ENCODE data around the gene LDLRAD2.

The LDLRAD2 gene

GRCh38 chr1:21828075-21828474 lies 16.0 kb downstream of the LDLRAD2 start:
- Histone ChIP-seq H3K36me3 (ENCODE audit: insufficient read depth, low read length) (peaks cover 90% of the 10 kb centered on the region), H3K9me3 (replicated peaks; ENCODE audit: low read length) (no peaks in the 10 kb centered on the region), H3K9ac (ENCODE audit: low read depth, low read length) (no peak overlapping the region), H3K27me3 (ENCODE audit: control insufficient read depth, insufficient read depth, low read length) (no peaks in the 10 kb centered on the region), H3K4me2 (ENCODE audit: low read length) (no peak overlapping the region), H3K4me1 (ENCODE audit: control insufficient read depth, insufficient read depth, low read length) (no peaks in the 10 kb centered on the region), H3K4me3 (ENCODE audit: low read length) (no peak overlapping the region)

- Histone ChIP-seq H3K4me1 (ENCODE audit: control insufficient read depth, insufficient read depth, low read length) (no peaks in the 10 kb centered on the region), H3K9ac (ENCODE audit: low read depth, low read length) (no peak overlapping the region), H3K36me3 (ENCODE audit: insufficient read depth, low read length) (peaks cover 90% of the 10 kb centered on the region), H3K9me3 (replicated peaks; ENCODE audit: low read length) (no peaks in the 10 kb centered on the region), H3K27me3 (ENCODE audit: control insufficient read depth, insufficient read depth, low read length) (no peaks in the 10 kb centered on the region), H3K4me2 (ENCODE audit: low read length) (no peak overlapping the region), H3K4me3 (ENCODE audit: low read length) (no peak overlapping the region)
Measured at GRCh38 chr1:21828506-21829210, 16.6 kb downstream of the LDLRAD2 start.

DNA sequence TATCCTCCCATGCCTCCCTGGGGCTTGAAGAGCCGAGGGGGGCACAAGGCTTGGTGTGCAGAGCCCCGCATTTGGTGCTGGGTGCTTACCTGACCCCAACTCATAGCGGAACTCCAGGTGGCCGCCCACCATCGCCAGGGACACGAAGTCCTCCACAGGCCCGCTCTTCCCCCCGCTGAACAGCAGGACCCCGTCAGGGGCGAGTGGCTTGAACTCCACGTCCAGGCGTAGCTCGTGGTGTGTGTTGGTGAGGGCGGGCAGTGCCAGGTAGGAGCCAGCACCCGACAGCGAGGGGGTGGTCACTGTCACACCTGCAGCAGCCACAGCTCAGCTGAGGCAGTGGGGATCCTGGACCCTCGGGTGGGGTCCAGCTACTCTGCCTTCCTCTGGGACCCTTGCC lies 17.2 kb downstream of the LDLRAD2 start:
- H3K36me3 ChIP-seq (ENCODE audit: insufficient read depth, low read length): peaks cover 90% of the 10 kb centered on the region
- H3K9ac ChIP-seq (ENCODE audit: low read depth, low read length): no peak overlapping the region
- H3K9me3 ChIP-seq (replicated peaks; ENCODE audit: low read length): no peaks in the 10 kb centered on the region
- no peak overlapping the region for H3K4me3 ChIP-seq (ENCODE audit: low read length)
- no peaks in the 10 kb centered on the region for H3K4me1 ChIP-seq (ENCODE audit: control insufficient read depth, insufficient read depth, low read length)
- no peak overlapping the region for H3K4me2 ChIP-seq (ENCODE audit: low read length)
- no peaks in the 10 kb centered on the region for H3K27me3 ChIP-seq (ENCODE audit: control insufficient read depth, insufficient read depth, low read length)

GRCh38 chr1:21830792-21831453 lies 18.9 kb downstream of the LDLRAD2 start:
- Histone ChIP-seq H3K36me3 (ENCODE audit: insufficient read depth, low read length) (peaks cover 92% of the 10 kb centered on the region), H3K4me2 (ENCODE audit: low read length) (no peak overlapping the region), H3K9ac (ENCODE audit: low read depth, low read length) (no peak overlapping the region)

DNA sequence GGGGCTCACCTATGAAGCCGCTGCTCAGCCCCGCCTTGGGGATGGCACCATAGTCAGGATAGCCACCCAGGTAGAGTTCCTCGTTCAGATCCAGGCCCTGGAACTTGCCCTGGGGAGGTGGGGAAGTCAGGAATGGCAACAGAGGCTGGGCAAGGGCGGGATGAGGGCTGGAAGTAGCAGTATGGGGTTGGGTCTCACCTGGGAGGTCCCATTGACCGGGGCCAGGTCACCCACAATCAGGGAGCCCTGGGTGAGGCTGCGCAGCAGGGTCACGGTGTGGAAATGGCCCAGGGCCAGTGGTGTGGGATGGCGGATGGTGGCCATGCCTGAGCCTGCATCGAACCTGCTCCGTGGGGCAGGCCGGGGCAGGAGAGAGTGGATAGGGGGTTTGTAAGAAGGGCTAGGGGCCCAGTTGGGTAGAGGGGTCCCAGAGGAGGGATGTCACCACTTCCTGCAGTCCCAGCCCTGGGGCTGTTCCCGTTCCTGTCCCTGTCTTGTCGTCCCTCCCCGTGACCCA lies 19.4 kb downstream of the LDLRAD2 start:
- no peaks in the 10 kb centered on the region for H3K4me1 ChIP-seq (ENCODE audit: control insufficient read depth, insufficient read depth, low read length)
- H3K27me3 ChIP-seq (ENCODE audit: control insufficient read depth, insufficient read depth, low read length): no peaks in the 10 kb centered on the region
- peaks cover 92% of the 10 kb centered on the region for H3K36me3 ChIP-seq (ENCODE audit: insufficient read depth, low read length)
- H3K4me2 ChIP-seq (ENCODE audit: low read length): no peak overlapping the region
- no peaks in the 10 kb centered on the region for H3K9me3 ChIP-seq (replicated peaks; ENCODE audit: low read length)
- no peak overlapping the region for H3K9ac ChIP-seq (ENCODE audit: low read depth, low read length)
- H3K4me3 ChIP-seq (ENCODE audit: low read length): no peak overlapping the region

More at GRCh38 chr1:21830792-21831453, 18.9 kb downstream of the LDLRAD2 start:
- Histone ChIP-seq H3K27me3 (ENCODE audit: control insufficient read depth, insufficient read depth, low read length) (no peaks in the 10 kb centered on the region), H3K9me3 (replicated peaks; ENCODE audit: low read length) (no peaks in the 10 kb centered on the region), H3K4me1 (ENCODE audit: control insufficient read depth, insufficient read depth, low read length) (no peaks in the 10 kb centered on the region), H3K4me3 (ENCODE audit: low read length) (no peak overlapping the region)

DNA sequence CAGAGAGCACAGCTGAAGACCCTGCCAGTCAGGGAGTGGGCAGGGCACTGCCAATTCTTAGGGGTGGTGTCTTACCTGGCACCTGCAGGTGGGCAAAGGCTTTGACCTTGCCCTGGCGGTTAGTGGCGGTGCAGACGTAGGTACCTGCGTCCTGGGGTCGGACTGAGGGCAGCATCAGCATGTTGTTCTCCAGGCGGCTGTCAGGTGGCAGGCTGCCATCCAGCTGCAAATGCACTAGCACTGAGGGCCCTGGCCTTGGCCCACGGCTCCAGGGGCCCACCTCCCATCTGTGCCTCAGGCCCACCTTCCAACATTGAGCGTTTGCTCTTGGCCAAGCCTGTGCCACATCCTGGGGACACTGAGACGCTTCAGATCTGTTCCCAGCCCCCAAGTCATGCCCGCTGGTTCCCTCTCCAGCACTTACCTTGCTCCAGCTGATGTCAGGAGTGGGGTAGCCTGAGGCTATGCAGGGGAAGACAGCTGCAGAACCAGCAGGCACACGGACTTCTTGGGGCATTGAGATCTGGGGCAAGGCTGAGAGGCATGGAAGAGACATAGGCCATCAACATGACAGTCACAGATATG lies 21.4 kb downstream of the LDLRAD2 start:
- Histone ChIP-seq H3K9ac (ENCODE audit: low read depth, low read length) (no peak overlapping the region), H3K27me3 (ENCODE audit: control insufficient read depth, insufficient read depth, low read length) (no peaks in the 10 kb centered on the region), H3K4me1 (ENCODE audit: control insufficient read depth, insufficient read depth, low read length) (no peaks in the 10 kb centered on the region), H3K36me3 (ENCODE audit: insufficient read depth, low read length) (peaks cover 90% of the 10 kb centered on the region), H3K9me3 (replicated peaks; ENCODE audit: low read length) (no peaks in the 10 kb centered on the region), H3K4me2 (ENCODE audit: low read length) (no peak overlapping the region), H3K4me3 (ENCODE audit: low read length) (no peak overlapping the region)

- no peak overlapping the region for H3K9ac ChIP-seq (ENCODE audit: low read depth, low read length)
- no peaks in the 10 kb centered on the region for H3K27me3 ChIP-seq (ENCODE audit: control insufficient read depth, insufficient read depth, low read length)
- H3K4me3 ChIP-seq (ENCODE audit: low read length): no peak overlapping the region
- H3K4me2 ChIP-seq (ENCODE audit: low read length): no peak overlapping the region
- no peaks in the 10 kb centered on the region for H3K4me1 ChIP-seq (ENCODE audit: control insufficient read depth, insufficient read depth, low read length)
- H3K36me3 ChIP-seq (ENCODE audit: insufficient read depth, low read length): peaks cover 90% of the 10 kb centered on the region
- H3K9me3 ChIP-seq (replicated peaks; ENCODE audit: low read length): no peaks in the 10 kb centered on the region
Measured at GRCh38 chr1:21834094-21834493, 22.0 kb downstream of the LDLRAD2 start.

GRCh38 chr1:21834666-21835065 lies 22.6 kb downstream of the LDLRAD2 start:
- no peaks in the 10 kb centered on the region for H3K27me3 ChIP-seq (ENCODE audit: control insufficient read depth, insufficient read depth, low read length)
- peaks cover 90% of the 10 kb centered on the region for H3K36me3 ChIP-seq (ENCODE audit: insufficient read depth, low read length)
- H3K4me3 ChIP-seq (ENCODE audit: low read length): no peak overlapping the region
- H3K9ac ChIP-seq (ENCODE audit: low read depth, low read length): no peak overlapping the region
- H3K4me2 ChIP-seq (ENCODE audit: low read length): no peak overlapping the region
- no peaks in the 10 kb centered on the region for H3K9me3 ChIP-seq (replicated peaks; ENCODE audit: low read length)
- H3K4me1 ChIP-seq (ENCODE audit: control insufficient read depth, insufficient read depth, low read length): no peaks in the 10 kb centered on the region

- no peak overlapping the region for H3K4me3 ChIP-seq (ENCODE audit: low read length)
- H3K27me3 ChIP-seq (ENCODE audit: control insufficient read depth, insufficient read depth, low read length): no peaks in the 10 kb centered on the region
- H3K9me3 ChIP-seq (replicated peaks; ENCODE audit: low read length): no peaks in the 10 kb centered on the region
- no peak overlapping the region for H3K4me2 ChIP-seq (ENCODE audit: low read length)
- no peak overlapping the region for H3K9ac ChIP-seq (ENCODE audit: low read depth, low read length)
- peaks cover 90% of the 10 kb centered on the region for H3K36me3 ChIP-seq (ENCODE audit: insufficient read depth, low read length)
- no peaks in the 10 kb centered on the region for H3K4me1 ChIP-seq (ENCODE audit: control insufficient read depth, insufficient read depth, low read length)
Measured at GRCh38 chr1:21836010-21836409, 23.9 kb downstream of the LDLRAD2 start.

DNA sequence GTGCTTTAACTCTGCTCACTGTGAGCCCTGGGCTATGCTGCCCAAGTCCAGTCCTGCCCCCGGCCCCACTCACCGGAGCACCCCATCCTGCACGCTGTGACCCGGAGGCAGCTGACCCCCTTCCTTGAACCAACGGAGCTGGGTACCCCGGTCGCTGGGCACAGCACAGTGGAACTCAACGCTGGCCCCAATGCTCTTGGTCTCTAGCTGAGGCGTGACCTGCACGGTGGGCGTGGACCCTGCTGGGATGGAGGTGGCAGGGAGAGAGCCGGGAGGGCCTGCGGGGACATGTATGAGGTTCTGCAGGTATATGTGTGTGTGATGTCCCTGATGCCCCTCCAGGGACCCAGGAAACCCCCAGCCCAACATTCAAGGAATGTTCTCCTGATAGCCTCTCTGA lies 24.7 kb downstream of the LDLRAD2 start:
- no peaks in the 10 kb centered on the region for H3K27me3 ChIP-seq (ENCODE audit: control insufficient read depth, insufficient read depth, low read length)
- H3K4me1 ChIP-seq (ENCODE audit: control insufficient read depth, insufficient read depth, low read length): no peaks in the 10 kb centered on the region
- H3K36me3 ChIP-seq (ENCODE audit: insufficient read depth, low read length): peaks cover 90% of the 10 kb centered on the region
- no peaks in the 10 kb centered on the region for H3K9me3 ChIP-seq (replicated peaks; ENCODE audit: low read length)
- H3K4me2 ChIP-seq (ENCODE audit: low read length): no peak overlapping the region
- no peak overlapping the region for H3K9ac ChIP-seq (ENCODE audit: low read depth, low read length)
- H3K4me3 ChIP-seq (ENCODE audit: low read length): no peak overlapping the region

DNA sequence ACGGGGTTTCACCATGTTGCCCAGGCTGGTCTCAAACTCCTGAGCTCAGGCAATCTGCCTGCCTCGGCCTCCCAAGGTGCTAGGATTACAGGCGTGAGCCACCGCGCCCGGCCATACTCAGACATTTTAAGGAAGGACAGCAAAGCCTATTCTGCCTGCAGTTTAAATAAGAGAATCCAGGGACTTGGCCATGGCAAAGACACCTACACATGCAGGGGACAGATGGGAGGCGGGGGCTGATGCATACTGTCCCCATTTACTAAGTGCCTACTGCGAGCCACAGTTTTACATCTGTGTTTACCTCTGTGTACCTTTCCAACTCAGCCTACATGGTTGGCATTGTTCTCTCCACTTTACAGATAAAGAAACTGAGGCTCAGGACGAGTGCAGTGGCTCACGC lies 25.4 kb downstream of the LDLRAD2 start:
- Histone ChIP-seq H3K27me3 (ENCODE audit: control insufficient read depth, insufficient read depth, low read length) (no peaks in the 10 kb centered on the region), H3K9me3 (replicated peaks; ENCODE audit: low read length) (no peaks in the 10 kb centered on the region), H3K4me1 (ENCODE audit: control insufficient read depth, insufficient read depth, low read length) (no peaks in the 10 kb centered on the region), H3K9ac (ENCODE audit: low read depth, low read length) (no peak overlapping the region), H3K4me2 (ENCODE audit: low read length) (no peak overlapping the region), H3K36me3 (ENCODE audit: insufficient read depth, low read length) (peaks cover 90% of the 10 kb centered on the region), H3K4me3 (ENCODE audit: low read length) (no peak overlapping the region)
